GM12878 (cell line): ENCODE measurements around the gene LRRK1. TPM values are rescaled to one million over a fixed set of nuclear protein-coding genes. Genes with fewer than 3 reads are reported as not detected.

ENCODE experiments used
- ATAC-seq: fragments of 200-7000 bp; cut with Tn5 transposase; 3 replicates; pipeline ENCODE4 v1.9.1; 2020; ENCODE audit warnings: mild to moderate bottlenecking, moderate library complexity
- BruUV-seq: library from RNA; stranded (reverse); fragments of 400-500 nt; replicated peaks from 2 replicates; lab custom pipeline; 2021; lab: Mats Ljungman, UMichigan
- CTCF ChIA-PET: fragments of 300-600 bp; sonication (Branson Sonifier 250); formaldehyde crosslinking; extraction: SDS; loops from one replicate; lab custom pipeline; 2021; ENCODE audit warnings: inconsistent platforms; lab: Yijun Ruan, JAX
- POLR2A ChIA-PET: fragments of 350-600 bp; formaldehyde crosslinking; extraction: SDS; loops from one replicate; lab custom pipeline; 2021; ENCODE audit warnings: inconsistent platforms; lab: Charles Lee
- RAD21 ChIA-PET: fragments of 300-600 bp; sonication (Branson Sonifier 250); formaldehyde crosslinking; loops from one replicate; lab custom pipeline; 2023; ENCODE audit warnings: antibody characterized with exemption; ENCODE audit not compliant: unreplicated experiment; lab: Charles Lee
- SMC1A ChIA-PET: fragments of 300-600 bp; sonication (Branson Sonifier 250); formaldehyde crosslinking; loops from one replicate; lab custom pipeline; 2023; ENCODE audit not compliant: unreplicated experiment, uncharacterized antibody; lab: Charles Lee
- DNase-seq: peaks from one replicate; pipeline ENCODE4 v3.0.0-alpha.2; 2011; ENCODE audit warnings: low read depth, low spot score
- FAIRE-seq: peaks from 3 replicates; lab custom pipeline; 2011; peaks lifted over from hg19 to GRCh38; lab: Jason Lieb, UNC
- H2AFZ ChIP-seq: 2 replicates; pipeline ENCODE4 v1.6.0; 2011; ENCODE audit warnings: low read depth, low read length, control low read depth; ENCODE audit not compliant: control insufficient read depth
- H3K27ac ChIP-seq: 2 replicates; pipeline ENCODE4 v1.5.1; 2011; ENCODE audit warnings: control low read depth; ENCODE audit not compliant: control insufficient read depth, insufficient read depth
- H3K27me3 ChIP-seq, 2 experiments: replicated peaks in 1 of 2; 2 replicates each; pipeline versions ENCODE4 v1.6.0 to v1.6.1; 2011; ENCODE audit warnings: low read length in 1 of 2; ENCODE audit not compliant: control insufficient read depth in 2 of 2, insufficient read depth in 2 of 2
- H3K36me3 ChIP-seq, 2 experiments: 2 replicates each; pipeline ENCODE4 v1.5.1; 2011; ENCODE audit warnings: low read length in 1 of 2; ENCODE audit not compliant: control insufficient read depth in 2 of 2, insufficient read depth in 2 of 2
- H3K4me1 ChIP-seq: 2 replicates; pipeline ENCODE4 v1.6.1; 2011; ENCODE audit warnings: mild to moderate bottlenecking, low read length, moderate library complexity, mixed read lengths; ENCODE audit not compliant: control insufficient read depth, insufficient read depth
- H3K4me2 ChIP-seq: 2 replicates; pipeline ENCODE4 v1.6.0; 2011; ENCODE audit warnings: control low read depth; ENCODE audit not compliant: control insufficient read depth, insufficient read depth
- H3K4me3 ChIP-seq: fragments of 200-600 bp; sonication (generic); 2 replicates; pipeline ENCODE4 v1.5.1; 2016
- H3K79me2 ChIP-seq: 2 replicates; pipeline ENCODE4 v1.6.0; 2011; ENCODE audit warnings: low read length; ENCODE audit not compliant: control insufficient read depth, insufficient read depth
- H3K9ac ChIP-seq: 2 replicates; pipeline ENCODE4 v1.8.0; 2011; ENCODE audit warnings: low read length, control low read depth, mixed read lengths; ENCODE audit not compliant: control insufficient read depth, insufficient read depth
- H3K9me3 ChIP-seq: replicated peaks from 3 replicates; pipeline ENCODE4 v1.5.1; 2011; ENCODE audit warnings: mild to moderate bottlenecking, low read length; ENCODE audit not compliant: control insufficient read depth, insufficient read depth
- H4K20me1 ChIP-seq: 2 replicates; pipeline ENCODE4 v1.6.0; 2011; ENCODE audit not compliant: control insufficient read depth, insufficient read depth
- BCL11A ChIP-seq: IDR thresholded peaks from 2 replicates; pipeline ENCODE4 v1.6.1; 2011; ENCODE audit warnings: low read depth, low read length
- CHD4 ChIP-seq: fragments of 200-600 bp; sonication (generic); IDR thresholded peaks from 2 replicates; pipeline ENCODE4 v1.6.1; 2016; ENCODE audit warnings: mild to moderate bottlenecking
- CREM ChIP-seq: IDR thresholded peaks from 2 replicates; pipeline ENCODE4 v1.6.1; 2014; ENCODE audit warnings: antibody characterized with exemption, low read depth
- CTCF ChIP-seq, 3 experiments: IDR thresholded peaks in 2 of 3; conservative IDR thresholded peaks in 1 of 3; 2 replicates each; pipeline ENCODE4 v1.5.1; 2011; ENCODE audit warnings: low read depth in 3 of 3, low read length in 3 of 3, mild to moderate bottlenecking in 3 of 3, control low read depth in 2 of 3, moderate library complexity in 2 of 3, inconsistent platforms in 1 of 3, mixed read lengths in 1 of 3; ENCODE audit not compliant: control insufficient read depth in 2 of 3, insufficient read depth in 1 of 3; ENCODE audit errors: extremely low read depth in 1 of 3
- FOXK2 ChIP-seq: fragments of 450-650 bp; IDR thresholded peaks from 2 replicates; pipeline ENCODE4 v1.6.1; 2017; ENCODE audit warnings: mild to moderate bottlenecking, moderate library complexity
- JUNB ChIP-seq: IDR thresholded peaks from 2 replicates; pipeline ENCODE4 v1.6.1; 2016; ENCODE audit warnings: antibody characterized with exemption, mild to moderate bottlenecking
- MAX ChIP-seq: IDR thresholded peaks from 2 replicates; pipeline ENCODE4 v1.6.1; 2012; ENCODE audit warnings: low read depth, low read length, improper control_type of control experiment
- MTA2 ChIP-seq: fragments of 450-650 bp; IDR thresholded peaks from 2 replicates; pipeline ENCODE4 v1.6.1; 2016; ENCODE audit warnings: low read depth, mild to moderate bottlenecking, moderate library complexity
- MYC ChIP-seq: IDR thresholded peaks from 2 replicates; pipeline ENCODE4 v1.6.1; 2011; ENCODE audit warnings: mild to moderate bottlenecking, low read length, moderate library complexity, inconsistent platforms; ENCODE audit not compliant: insufficient read depth, insufficient replicate concordance, insufficient read length, severe bottlenecking
- NBN ChIP-seq: fragments of 450-650 bp; IDR thresholded peaks from 2 replicates; pipeline ENCODE4 v1.6.1; 2016
- NFYA ChIP-seq: IDR thresholded peaks from 2 replicates; pipeline ENCODE4 v1.6.1; 2011; ENCODE audit warnings: low read depth, mild to moderate bottlenecking, low read length, improper control_type of control experiment, borderline replicate concordance
- PAX8 ChIP-seq: fragments of 450-650 bp; IDR thresholded peaks from 2 replicates; pipeline ENCODE4 v1.6.1; 2017; ENCODE audit warnings: mild to moderate bottlenecking, moderate library complexity
- POLR2A ChIP-seq: IDR thresholded peaks from 2 replicates; pipeline ENCODE4 v1.6.1; 2011; ENCODE audit warnings: low read depth, mild to moderate bottlenecking, low read length
- RELA ChIP-seq: fragments of 450-650 bp; IDR thresholded peaks from 2 replicates; pipeline ENCODE4 v1.8.0; 2014; ENCODE audit warnings: borderline replicate concordance; ENCODE audit not compliant: partially characterized antibody
- SMAD1 ChIP-seq: fragments of 450-650 bp; IDR thresholded peaks from 2 replicates; pipeline ENCODE4 v1.6.1; 2018; ENCODE audit warnings: mild to moderate bottlenecking, low read depth; ENCODE audit not compliant: partially characterized antibody
- YBX1 ChIP-seq: fragments of 450-650 bp; IDR thresholded peaks from 2 replicates; pipeline ENCODE4 v1.6.1; 2016; ENCODE audit warnings: antibody characterized with exemption
- ZNF24 ChIP-seq: fragments of 450-650 bp; IDR thresholded peaks from 2 replicates; pipeline ENCODE4 v1.6.1; 2017; ENCODE audit warnings: antibody characterized with exemption, mild to moderate bottlenecking
- ZNF687 ChIP-seq: fragments of 450-650 bp; IDR thresholded peaks from 2 replicates; pipeline ENCODE4 v1.6.1; 2017; ENCODE audit warnings: mild to moderate bottlenecking, moderate library complexity
- ZZZ3 ChIP-seq: IDR thresholded peaks from 2 replicates; pipeline ENCODE4 v1.6.1; 2011; ENCODE audit warnings: low read depth; ENCODE audit not compliant: control insufficient read depth, insufficient read length
- WGBS: methylation state at CpG from one replicate; pipeline ENCODE4 v1.1.6; 2016; ENCODE audit warnings: low lambda C conversion rate; ENCODE audit not compliant: insufficient replicate concordance, insufficient coverage; ENCODE audit errors: missing lambda C conversion rate; 5-methylcytosine and 5-hydroxymethylcytosine counted together
- in situ Hi-C: fragments of 300-500 bp; cut with MboI; formaldehyde crosslinking; loops from 9 replicates; pipeline ENCODE4 v1.14.3; 2018; ENCODE audit warnings: mixed read lengths
- intact Hi-C: fragments of 100-400 bp; cut with micrococcal nuclease; formaldehyde crosslinking; loops from one replicate; pipeline ENCODE4 v1.14.2; 2022; ENCODE audit not compliant: unreplicated experiment
- polyA plus RNA-seq, 11 experiments: library from polyadenylated mRNA; depleted of rRNA in 4 of 11; unstranded in 6 of 11; stranded (reverse) in 5 of 11; fragments of >200 nt; fragmentation: Nextera tagmentation in 4 of 11; fragmentation: Illumina TruSeq in 1 of 11; extraction: Ambion mirVana in 4 of 11; extraction: Trizol in 1 of 11; gene quantifications; 1 replicate in 1 of 11; 2 replicates in 10 of 11; pipeline versions ENCODE4 v1.2.1 to v1.2.3, GENCODE V29; 2011 to 2016; ENCODE audit warnings: inconsistent platforms in 2 of 11, missing spikeins in 2 of 11, low read depth in 1 of 11
- total RNA-seq, 4 experiments: library from RNA; depleted of rRNA in 3 of 4; stranded (reverse); fragments of >200 nt in 3 of 4; fragmentation: Illumina TruSeq in 1 of 4; extraction: Trizol in 1 of 4; gene quantifications; 2 replicates each; pipeline versions ENCODE4 v1.2.1 to v1.2.3, GENCODE V29; 2013 to 2021

Gene LRRK1
- total and polyA plus RNA-seq, 10 of the 15 experiments (the other 5 are each of a cell fraction or from before 2014, with no cell fraction given) = 2.2 to 58.3 (median 17.9) TPM

- no peak for TF ChIP-seq YBX1
- TF ChIP-seq MYC = no peak
Observed at GRCh38 chr15:101092867-101093202, 173.7 kb downstream of the LRRK1 start (continued).

- BruUV-seq = no TSS peak
- Histone ChIP-seq H4K20me1 (no peaks in the 10 kb centered on the region), H3K36me3 (no peaks in the 10 kb centered on the region), H3K27ac (no peak overlapping the region), H3K79me2 (no peaks in the 10 kb centered on the region), H3K4me2 (no peak overlapping the region), H3K4me3 (no peak overlapping the region), H3K9ac (no peak overlapping the region), H3K4me1 (no peaks in the 10 kb centered on the region), H3K9me3 (no peaks in the 10 kb centered on the region), H2AFZ (no peak overlapping the region), H3K27me3 (no peaks in the 10 kb centered on the region)
- ChIA-PET RAD21 (no interaction called here), SMC1A (interaction anchor here (0.7 to 1.5 kb wide), 3 partner anchors 47 to 94 kb away, joined by 3 read pairs; no protein-coding TSS in a partner anchor), POLR2A (interaction anchor here (0.6 kb wide), 1 partner anchor 164 kb away, joined by 3 read pairs; no protein-coding TSS in a partner anchor), CTCF (interaction anchor here (1.0 to 1.7 kb wide), 3 partner anchors 28 to 163 kb away, joined by 3 to 4 read pairs (median 4); no protein-coding TSS in a partner anchor)
- TF ChIP-seq CTCF (IDR thresholded peaks at IDR 0.05 in 2 of 3, conservative IDR thresholded peaks at IDR 0.05 in 1 of 3; ENCODE audit: control insufficient read depth in 2 of 3, extremely low read depth in 1 of 3, insufficient read depth in 1 of 3, low read depth in 3 of 3, low read length in 3 of 3) (no peak), CREM (no peak), NFYA (no peak), MAX (no peak), MTA2 (no peak), JUNB (no peak), ZZZ3 (no peak), PAX8 (no peak), ZNF687 (no peak), FOXK2 (no peak), CHD4 (no peak), RELA (no peak), BCL11A (no peak), SMAD1 (no peak), NBN (no peak), POLR2A (no peak), ZNF24 (no peak)
- in situ Hi-C loops (no loop called here), intact Hi-C loops (no loop called here)
- ATAC-seq = no peak
- 76% methylated on average over 12 of the region's 12 CpGs for WGBS
- FAIRE-seq = no peak
- DNase-seq = no peak
Observed at GRCh38 chr15:101093958-101094357, 174.8 kb downstream of the LRRK1 start.
